HG03039 (cell line): ENCODE data around the gene COPRS.

Source experiments
- ATAC-seq: cut with Tn5 transposase; IDR thresholded peaks from one replicate; pipeline ENCODE4 v1.9.1; 2021; ENCODE audit warnings: mild to moderate bottlenecking, moderate library complexity; ENCODE audit not compliant: unreplicated experiment

COPRS gene

GRCh38 chr17:31858642-31859486, at the start of gene COPRS:
Gene COPRS, minus strand, starts transcription at chr17:31859244. Its CDS starts 45 bp downstream, at chr17:31859199.
- peak; percentile 64 for ATAC-seq

- ATAC-seq, result no peak
Measured at GRCh38 chr17:31908386-31908785, 49.3 kb upstream of the COPRS start.

- ATAC-seq, result no peak
Measured at GRCh38 chr17:31907342-31907962, 48.4 kb upstream of the COPRS start.

- no peak for ATAC-seq
Measured at GRCh38 chr17:31903401-31903800, 44.4 kb upstream of the COPRS start.

GRCh38 chr17:31902693-31903092, 43.6 kb upstream of the COPRS start:
- no peak for ATAC-seq

- ATAC-seq, result no peak
Measured at GRCh38 chr17:31900877-31901276, 41.8 kb upstream of the COPRS start.

GRCh38 chr17:31888124-31888523, 29.1 kb upstream of the COPRS start:
- ATAC-seq, result no peak

GRCh38 chr17:31882571-31882970, 23.5 kb upstream of the COPRS start:
- ATAC-seq, result no peak

GRCh38 chr17:31880311-31880710, 21.3 kb upstream of the COPRS start:
- no peak for ATAC-seq

GRCh38 chr17:31878703-31879073, 19.6 kb upstream of the COPRS start:
- ATAC-seq, result no peak

- ATAC-seq, result no peak
Measured at GRCh38 chr17:31877911-31878702, 19.1 kb upstream of the COPRS start.

GRCh38 chr17:31877341-31877740, 18.3 kb upstream of the COPRS start:
- no peak for ATAC-seq

- no peak for ATAC-seq
Measured at GRCh38 chr17:31875081-31875480, 16.0 kb upstream of the COPRS start.

GRCh38 chr17:31869797-31870568, 10.9 kb upstream of the COPRS start:
- ATAC-seq, result no peak

- ATAC-seq, result no peak
Measured at GRCh38 chr17:31869031-31869430, 10.0 kb upstream of the COPRS start.

- no peak for ATAC-seq
Measured at GRCh38 chr17:31859487-31860008, 504 bp upstream of the COPRS start.

- ATAC-seq, result peak; percentile 6
Measured at GRCh38 chr17:31857920-31858641, 963 bp downstream of the COPRS start.

- no peak for ATAC-seq
Measured at GRCh38 chr17:31856750-31857149, 2.3 kb downstream of the COPRS start.

- ATAC-seq, result no peak
Measured at GRCh38 chr17:31854672-31855071, 4.4 kb downstream of the COPRS start.

- no peak for ATAC-seq
Measured at GRCh38 chr17:31853911-31854470, 5.1 kb downstream of the COPRS start.
